Dendritic cell treated with granulocyte-macrophage colony-stimulating factor and Interleukin-4, amounts not matched to agents 40 ng/mL and 50 ng/mL, for 4 days (primary cell): ENCODE measurements around the gene RARG.

ENCODE experiments used
- H3K27ac Mint-ChIP-seq: one replicate; pipeline ENCODE4 v1.8.0; 2022; ENCODE audit warnings: mild to moderate bottlenecking, mixed read lengths
- H3K27me3 Mint-ChIP-seq: one replicate; pipeline ENCODE4 v1.8.0; 2022; ENCODE audit warnings: mild to moderate bottlenecking, mixed read lengths
- H3K36me3 Mint-ChIP-seq: one replicate; pipeline ENCODE4 v1.8.0; 2022; ENCODE audit warnings: low read depth, mixed read lengths
- H3K4me1 Mint-ChIP-seq: one replicate; pipeline ENCODE4 v1.8.0; 2022; ENCODE audit warnings: low read depth, mixed read lengths
- H3K4me3 Mint-ChIP-seq: one replicate; pipeline ENCODE4 v1.8.0; 2022; ENCODE audit warnings: mild to moderate bottlenecking, moderate library complexity, mixed read lengths
- H3K9me3 Mint-ChIP-seq: one replicate; pipeline ENCODE4 v1.8.0; 2022; ENCODE audit warnings: mixed read lengths
- intact Hi-C: fragments of 100-400 bp; cut with micrococcal nuclease; formaldehyde crosslinking; loops from one replicate; pipeline ENCODE4 v1.15.0; 2022

RARG gene

GRCh38 chr12:53234271-53234914 is 2.4 kb upstream of the RARG start:
- intact Hi-C loops: no loop called here
- Mint-ChIP-seq H3K4me3 (no peak overlapping the region), H3K9me3 (no peaks in the 10 kb centered on the region), H3K36me3 (no peaks in the 10 kb centered on the region), H3K4me1 (peaks cover 39% of the 10 kb centered on the region), H3K27ac (no peak overlapping the region), H3K27me3 (peaks cover 70% of the 10 kb centered on the region)

DNA sequence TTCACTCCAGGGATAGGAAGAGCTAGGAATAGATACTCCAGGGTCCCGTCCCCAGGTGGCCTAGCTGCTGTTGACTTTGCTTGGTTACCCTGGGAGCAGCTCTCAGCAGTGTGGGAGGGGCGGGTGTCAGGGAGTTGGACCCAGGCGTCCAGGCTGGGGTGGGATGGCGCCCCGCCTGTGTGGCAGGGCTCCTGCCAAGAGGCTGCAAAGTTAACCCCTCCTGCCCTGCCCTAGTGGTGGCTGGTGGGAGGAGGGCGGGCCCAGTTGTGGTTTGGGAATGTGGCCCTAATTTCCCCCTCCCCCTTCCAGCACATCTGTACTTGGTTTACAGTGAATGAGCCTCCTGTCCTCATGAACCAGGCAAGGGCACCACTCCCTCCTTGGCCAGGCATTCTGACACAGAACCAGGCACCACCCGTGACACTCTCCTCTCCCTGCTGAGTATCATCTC is 1.7 kb upstream of the RARG start:
- Mint-ChIP-seq H3K27ac (peak overlapping the region; percentile 37), H3K9me3 (no peaks in the 10 kb centered on the region), H3K4me1 (peaks cover 45% of the 10 kb centered on the region), H3K4me3 (no peak overlapping the region), H3K27me3 (peaks cover 71% of the 10 kb centered on the region), H3K36me3 (no peaks in the 10 kb centered on the region)
- intact Hi-C loops: no loop called here

- Mint-ChIP-seq H3K27me3 (peaks cover 66% of the 10 kb centered on the region), H3K4me3 (peak overlapping the region; percentile 76), H3K27ac (peak overlapping the region; percentile 37), H3K4me1 (peaks cover 53% of the 10 kb centered on the region), H3K9me3 (no peaks in the 10 kb centered on the region), H3K36me3 (no peaks in the 10 kb centered on the region)
- intact Hi-C loops: no loop called here
Observed at GRCh38 chr12:53232646-53233461, 845 bp upstream of the RARG start.

DNA sequence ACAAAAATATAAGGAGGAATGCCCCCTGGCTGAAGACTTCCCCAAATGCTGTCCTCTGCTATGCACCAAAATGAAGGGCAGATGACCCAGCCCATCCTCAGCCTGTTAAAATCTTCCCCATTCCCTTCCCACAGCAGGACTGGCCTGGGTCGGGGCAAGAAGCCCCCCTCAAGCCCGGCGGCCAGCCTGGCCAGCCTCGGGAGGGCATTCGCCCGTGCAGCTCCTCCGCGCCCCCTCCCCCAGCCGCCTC is 413 bp downstream of the RARG start:
- Mint-ChIP-seq H3K36me3 (no peaks in the 10 kb centered on the region), H3K27me3 (peaks cover 64% of the 10 kb centered on the region), H3K27ac (no peak overlapping the region), H3K4me1 (peaks cover 61% of the 10 kb centered on the region), H3K9me3 (no peaks in the 10 kb centered on the region), H3K4me3 (no peak overlapping the region)
- intact Hi-C loops: no loop called here

DNA sequence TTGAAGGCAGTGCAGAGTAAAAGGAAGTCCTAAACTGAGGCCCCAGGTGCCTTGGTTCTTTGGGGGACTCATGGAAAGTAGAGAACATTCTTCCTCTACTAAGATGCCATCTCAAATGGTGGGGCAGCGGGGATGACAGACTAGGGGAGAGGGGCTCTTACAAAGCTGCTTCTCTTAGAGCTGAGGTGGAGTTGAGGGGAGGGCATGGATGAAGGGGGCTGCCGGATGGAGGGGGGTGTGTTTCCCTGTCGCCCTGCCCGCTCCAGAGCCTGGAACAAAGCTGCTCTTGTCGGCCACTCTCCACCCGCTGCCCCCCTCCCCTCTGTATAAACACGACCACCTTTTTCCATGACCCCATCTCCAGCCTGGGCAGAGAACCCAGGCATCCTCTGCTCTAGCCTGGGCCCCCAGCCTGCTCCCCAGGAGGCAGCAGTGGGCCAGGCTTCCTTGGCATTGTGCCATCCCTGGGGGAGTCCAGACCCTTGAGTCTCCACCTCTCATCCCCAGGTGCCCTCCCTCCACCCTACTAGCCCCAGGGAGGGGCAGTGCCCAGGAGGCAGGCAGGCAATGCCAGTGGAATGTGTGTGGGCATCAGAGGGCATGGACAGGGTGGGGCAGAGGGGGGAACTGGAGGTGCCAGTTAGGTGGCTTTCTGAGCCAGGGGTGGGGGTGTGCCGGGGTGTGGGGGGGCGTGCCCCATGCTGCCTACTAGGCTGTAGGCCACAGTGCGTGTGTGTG is 1.7 kb downstream of the RARG start:
- Mint-ChIP-seq H3K36me3 (no peaks in the 10 kb centered on the region), H3K27me3 (peaks cover 60% of the 10 kb centered on the region), H3K4me3 (no peak overlapping the region), H3K27ac (peak overlapping the region; percentile 37), H3K4me1 (peaks cover 63% of the 10 kb centered on the region), H3K9me3 (no peaks in the 10 kb centered on the region)
- intact Hi-C loops: no loop called here

- H3K27ac Mint-ChIP-seq: peak overlapping the region; percentile 4
- H3K9me3 Mint-ChIP-seq: no peaks in the 10 kb centered on the region
- no peak overlapping the region for H3K4me3 Mint-ChIP-seq
- H3K27me3 Mint-ChIP-seq: peaks cover 57% of the 10 kb centered on the region
- no peaks in the 10 kb centered on the region for H3K36me3 Mint-ChIP-seq
- intact Hi-C loops: no loop called here
- peaks cover 71% of the 10 kb centered on the region for H3K4me1 Mint-ChIP-seq
Observed at GRCh38 chr12:53229454-53229853, 2.6 kb downstream of the RARG start.

- Mint-ChIP-seq H3K4me3 (no peak overlapping the region), H3K36me3 (no peaks in the 10 kb centered on the region), H3K27me3 (peaks cover 46% of the 10 kb centered on the region), H3K4me1 (peaks cover 73% of the 10 kb centered on the region), H3K27ac (no peak overlapping the region), H3K9me3 (no peaks in the 10 kb centered on the region)
- intact Hi-C loops: no loop called here
Observed at GRCh38 chr12:53227836-53228235, 4.2 kb downstream of the RARG start.

DNA sequence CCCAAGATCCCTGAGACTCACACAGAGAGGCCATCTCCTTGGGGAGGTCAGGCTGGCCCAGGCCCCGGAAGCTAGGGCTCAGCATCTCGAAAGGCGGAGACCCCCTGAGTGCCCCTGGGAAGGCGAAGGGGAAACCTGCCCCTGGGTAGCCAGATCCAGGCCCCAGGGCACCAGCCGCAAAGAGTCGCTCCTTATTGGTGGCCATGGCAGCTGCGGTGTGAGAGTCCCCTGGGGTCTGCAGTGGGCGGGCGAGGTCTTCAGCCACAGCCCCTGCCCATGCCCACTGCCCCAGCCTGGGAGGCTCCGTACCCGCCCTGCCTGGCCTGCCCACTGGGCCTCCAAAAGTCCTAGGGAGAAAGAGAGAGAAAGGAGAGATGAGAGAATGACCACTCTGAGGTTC is 4.7 kb downstream of the RARG start:
- no peaks in the 10 kb centered on the region for H3K9me3 Mint-ChIP-seq
- peaks cover 42% of the 10 kb centered on the region for H3K27me3 Mint-ChIP-seq
- no peak overlapping the region for H3K27ac Mint-ChIP-seq
- intact Hi-C loops: no loop called here
- peaks cover 73% of the 10 kb centered on the region for H3K4me1 Mint-ChIP-seq
- H3K4me3 Mint-ChIP-seq: no peak overlapping the region
- H3K36me3 Mint-ChIP-seq: no peaks in the 10 kb centered on the region

- intact Hi-C loops: no loop called here
Observed at GRCh38 chr12:53226815-53227214, 5.2 kb downstream of the RARG start.

GRCh38 chr12:53225635-53226424 is 6.2 kb downstream of the RARG start:
- Mint-ChIP-seq H3K27ac (no peak overlapping the region), H3K36me3 (no peaks in the 10 kb centered on the region), H3K27me3 (peaks cover 37% of the 10 kb centered on the region), H3K9me3 (no peaks in the 10 kb centered on the region), H3K4me3 (no peak overlapping the region), H3K4me1 (peaks cover 83% of the 10 kb centered on the region)
- intact Hi-C loops: no loop called here

More at GRCh38 chr12:53226815-53227214, 5.2 kb downstream of the RARG start:
- H3K36me3 Mint-ChIP-seq: no peaks in the 10 kb centered on the region
- H3K27me3 Mint-ChIP-seq: peaks cover 44% of the 10 kb centered on the region
- H3K27ac Mint-ChIP-seq: no peak overlapping the region
- H3K9me3 Mint-ChIP-seq: no peaks in the 10 kb centered on the region
- H3K4me3 Mint-ChIP-seq: no peak overlapping the region
- H3K4me1 Mint-ChIP-seq: peaks cover 76% of the 10 kb centered on the region

DNA sequence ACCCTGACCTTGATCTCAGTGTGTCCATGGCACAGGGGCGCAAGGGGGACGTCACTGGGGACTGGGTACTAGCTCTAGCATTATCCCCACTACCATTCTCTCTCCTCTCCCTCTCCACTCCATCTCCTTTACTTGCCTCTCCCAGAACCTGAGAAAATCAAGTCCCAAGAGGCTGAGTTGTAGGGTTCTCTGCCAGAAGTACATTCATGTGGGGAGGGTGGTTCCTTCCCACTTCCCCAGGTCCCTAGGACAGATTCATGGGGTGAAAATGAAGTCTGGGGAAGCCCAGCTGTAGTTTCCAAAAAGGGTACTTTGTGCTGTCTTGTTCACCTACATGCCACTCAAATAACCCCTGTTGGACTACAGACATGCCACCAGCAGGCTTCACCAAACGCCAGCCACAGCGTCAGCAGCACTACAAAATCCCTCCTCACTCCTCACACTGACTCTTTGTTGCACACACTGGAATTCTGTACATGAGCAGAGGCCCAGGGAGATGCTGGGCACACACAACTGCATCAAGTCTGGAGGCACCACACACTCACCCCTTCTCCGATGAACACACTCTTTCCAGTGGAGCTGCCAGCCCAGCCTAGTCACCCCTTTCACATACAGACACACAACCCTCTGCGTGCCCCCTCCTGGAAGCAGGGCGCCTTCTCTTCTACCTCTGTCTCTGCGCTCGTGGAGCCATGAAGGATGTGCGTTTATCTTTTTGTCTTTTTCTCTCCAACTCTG is 6.9 kb downstream of the RARG start:
- peak overlapping the region; percentile 36 for H3K27ac Mint-ChIP-seq
- intact Hi-C loops: no loop called here
- H3K27me3 Mint-ChIP-seq: peaks cover 32% of the 10 kb centered on the region
- peak overlapping the region; percentile 7 for H3K4me3 Mint-ChIP-seq
- H3K4me1 Mint-ChIP-seq: peaks cover 86% of the 10 kb centered on the region
- no peaks in the 10 kb centered on the region for H3K36me3 Mint-ChIP-seq
- H3K9me3 Mint-ChIP-seq: no peaks in the 10 kb centered on the region

DNA sequence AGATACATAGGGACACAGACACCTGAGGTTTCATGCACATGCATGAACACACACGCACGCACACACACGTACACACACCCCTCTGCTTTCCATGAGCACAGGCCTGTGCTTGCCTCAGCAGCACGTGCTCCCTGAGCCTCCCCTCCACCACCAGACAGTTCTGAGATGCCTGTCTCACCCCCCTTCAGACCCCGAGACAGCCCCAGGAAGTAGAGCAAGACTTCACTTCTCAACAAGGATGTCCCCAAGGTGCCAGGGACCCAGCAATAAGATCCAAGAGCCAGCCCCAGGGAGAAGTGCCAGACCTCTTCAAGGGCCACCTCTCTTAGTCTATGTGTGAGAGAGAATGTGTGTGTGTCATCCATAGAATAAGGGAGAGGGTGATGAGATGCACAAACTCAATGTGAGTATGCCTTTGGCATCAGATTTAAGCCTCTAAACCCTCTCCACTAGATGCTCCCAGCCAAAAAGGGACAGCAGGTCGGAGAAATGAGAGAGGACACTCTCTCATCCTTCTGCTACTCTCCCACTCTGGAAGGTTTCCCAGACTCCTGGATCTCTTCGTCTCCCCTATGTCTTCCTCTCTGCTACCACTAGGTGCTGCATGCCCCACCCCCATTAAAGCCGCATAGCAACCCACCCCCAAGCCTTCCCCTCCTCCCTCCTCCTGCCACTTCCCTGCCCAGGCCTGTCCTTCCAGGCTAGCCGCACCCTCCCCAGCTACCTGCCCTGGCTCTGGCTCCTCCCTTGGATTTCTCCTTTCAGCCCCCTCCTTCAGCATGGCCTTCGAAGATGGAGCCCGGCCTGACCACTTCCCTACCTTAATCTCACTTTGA is 7.7 kb downstream of the RARG start:
- H3K27me3 Mint-ChIP-seq: peaks cover 24% of the 10 kb centered on the region
- peaks cover 5% of the 10 kb centered on the region for H3K36me3 Mint-ChIP-seq
- peaks cover 84% of the 10 kb centered on the region for H3K4me1 Mint-ChIP-seq
- peak overlapping the region; percentile 36 for H3K27ac Mint-ChIP-seq
- no peaks in the 10 kb centered on the region for H3K9me3 Mint-ChIP-seq
- H3K4me3 Mint-ChIP-seq: peak overlapping the region; percentile 7
- intact Hi-C loops: no loop called here
